IPS-18a (cell line): ENCODE results near the gene ZNF627.
"Not testable (repeated sequence)": the region's sequence is repeated elsewhere in the genome, so short reads cannot be mapped to it uniquely, and the experiment has no call there.

Source experiments
- H3K27ac ChIP-seq: one replicate; pipeline ENCODE4 v1.5.1; 2013; ENCODE audit warnings: low read length
- H3K27me3 ChIP-seq: one replicate; pipeline ENCODE4 v1.6.1; 2013; ENCODE audit warnings: mild to moderate bottlenecking, low read length; ENCODE audit not compliant: control insufficient read depth, insufficient read depth
- H3K36me3 ChIP-seq: one replicate; pipeline ENCODE4 v1.6.1; 2013; ENCODE audit warnings: low read depth, low read length; ENCODE audit not compliant: control insufficient read depth
- H3K4me1 ChIP-seq: one replicate; pipeline ENCODE4 v1.6.1; 2013; ENCODE audit warnings: low read depth, low read length; ENCODE audit not compliant: control insufficient read depth
- H3K4me3 ChIP-seq: one replicate; pipeline ENCODE4 v1.5.1; 2013; ENCODE audit warnings: low read length
- H3K9ac ChIP-seq: one replicate; pipeline ENCODE4 v1.6.1; 2013; ENCODE audit warnings: mild to moderate bottlenecking, low read length, moderate library complexity
- H3K9me3 ChIP-seq: one replicate; pipeline ENCODE4 v1.6.1; 2013; ENCODE audit warnings: low read depth, low read length; ENCODE audit not compliant: control insufficient read depth

The ZNF627 gene

DNA sequence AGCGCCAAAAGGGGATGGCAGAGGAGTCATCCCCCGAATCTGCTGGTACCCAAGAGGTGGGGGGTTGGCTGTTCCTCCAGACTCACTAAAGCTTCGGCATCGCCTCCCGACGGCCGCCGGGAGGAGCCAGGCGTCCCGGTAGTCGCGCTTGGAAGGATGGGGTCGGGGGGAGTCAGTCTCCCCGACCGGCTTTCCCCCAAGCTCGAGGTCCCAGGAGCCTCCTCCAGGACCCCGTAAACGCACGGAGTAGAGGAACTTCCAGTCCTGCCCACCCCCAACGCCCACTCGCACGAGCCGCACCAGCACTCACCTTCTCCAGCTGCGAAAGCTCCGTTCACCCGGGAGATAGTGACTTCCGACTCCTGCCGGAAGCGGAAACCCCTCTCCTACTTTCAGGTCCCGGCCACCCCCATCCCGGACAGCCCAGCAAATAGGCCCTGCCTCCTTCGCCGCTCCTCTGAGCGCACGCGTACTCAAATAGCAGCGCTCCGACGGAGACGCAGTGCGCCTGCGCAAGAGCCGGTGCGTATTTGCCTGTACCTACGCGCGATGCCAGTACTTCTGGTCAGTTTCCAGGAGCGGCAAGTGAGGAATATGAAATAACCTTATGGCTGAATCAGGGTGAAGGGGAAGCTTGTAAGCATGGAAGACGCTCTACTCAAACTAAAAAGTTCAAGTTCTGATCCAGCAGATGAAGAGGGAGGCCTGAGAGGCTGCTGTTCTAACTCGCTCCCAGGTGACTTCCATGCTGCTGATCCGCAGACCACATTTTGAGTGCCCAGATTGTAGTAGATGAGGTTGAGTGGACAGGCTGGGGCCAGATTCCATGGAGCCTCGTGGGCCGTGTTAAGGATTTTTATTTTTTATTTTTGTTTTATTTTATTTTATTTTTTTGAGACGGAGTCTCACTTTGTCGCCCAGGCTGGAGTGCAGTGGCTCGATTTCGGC, 38.1 kb upstream of the ZNF627 start, which contains the start of gene ELOF1:
TSS of gene ELOF1 (minus strand) at position 350 of the 948 bp plus-strand sequence. CDS start 4,883 bp downstream, outside the sequence.
- H3K4me1 ChIP-seq: no peaks in the 10 kb centered on the region
- H3K4me3 ChIP-seq: peak within 1 kb of the TSS; percentile 93
- H3K27me3 ChIP-seq: no peaks in the 10 kb centered on the region
- H3K9ac ChIP-seq: peak within 1 kb of the TSS; percentile 60
- peaks cover 4% of the 10 kb centered on the region for H3K36me3 ChIP-seq
- H3K9me3 ChIP-seq: no peaks in the 10 kb centered on the region
- H3K27ac ChIP-seq: peak within 1 kb of the TSS; percentile 70

GRCh38 chr19:11560404-11561051, 36.8 kb upstream of the ZNF627 start:
- Histone ChIP-seq H3K36me3 (no peaks in the 10 kb centered on the region), H3K4me1 (no peaks in the 10 kb centered on the region), H3K4me3 (no peak overlapping the region), H3K9me3 (no peaks in the 10 kb centered on the region), H3K9ac (no peak overlapping the region), H3K27me3 (no peaks in the 10 kb centered on the region), H3K27ac (no peak overlapping the region)

- Histone ChIP-seq H3K9ac (no peak overlapping the region), H3K9me3 (no peaks in the 10 kb centered on the region), H3K27ac (no peak overlapping the region), H3K27me3 (no peaks in the 10 kb centered on the region), H3K36me3 (no peaks in the 10 kb centered on the region), H3K4me1 (no peaks in the 10 kb centered on the region), H3K4me3 (no peak overlapping the region)
Measured at GRCh38 chr19:11563532-11563931, 33.8 kb upstream of the ZNF627 start.

GRCh38 chr19:11564082-11564807, 33.0 kb upstream of the ZNF627 start:
- H3K4me1 ChIP-seq: not testable (repeated sequence)

GRCh38 chr19:11565649-11565980, 31.7 kb upstream of the ZNF627 start:
- not testable (repeated sequence) for H3K9ac ChIP-seq, H3K27ac ChIP-seq, H3K9me3 ChIP-seq, H3K27me3 ChIP-seq, H3K4me1 ChIP-seq, H3K36me3 ChIP-seq, H3K4me3 ChIP-seq

More at GRCh38 chr19:11564082-11564807, 33.0 kb upstream of the ZNF627 start:
- H3K9me3 ChIP-seq, H3K4me3 ChIP-seq, H3K27me3 ChIP-seq, H3K36me3 ChIP-seq, H3K9ac ChIP-seq, H3K27ac ChIP-seq: not testable (repeated sequence)

DNA sequence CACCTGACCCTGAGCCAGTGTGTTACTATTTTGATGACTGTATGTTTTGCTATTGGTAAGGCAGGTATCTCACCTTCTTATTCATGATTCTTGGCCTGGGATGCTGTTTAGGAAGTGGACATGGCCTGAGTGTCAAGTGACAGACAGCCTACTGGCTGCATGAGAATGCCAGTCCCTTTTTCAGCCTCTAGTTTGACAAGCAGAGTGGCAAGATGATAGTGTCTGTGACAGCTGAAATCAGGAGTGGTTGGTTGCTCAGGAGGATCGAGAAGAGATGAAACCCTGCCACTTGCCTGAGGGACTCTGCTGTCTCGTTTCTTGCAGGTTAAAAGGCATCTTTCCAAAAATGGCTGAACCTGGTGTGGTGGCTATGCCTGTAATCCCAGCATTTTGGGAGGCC, 31.1 kb upstream of the ZNF627 start:
- Histone ChIP-seq H3K9ac (no peak overlapping the region), H3K9me3 (no peaks in the 10 kb centered on the region), H3K36me3 (no peaks in the 10 kb centered on the region), H3K4me3 (no peak overlapping the region), H3K27ac (no peak overlapping the region), H3K27me3 (no peaks in the 10 kb centered on the region), H3K4me1 (no peaks in the 10 kb centered on the region)

DNA sequence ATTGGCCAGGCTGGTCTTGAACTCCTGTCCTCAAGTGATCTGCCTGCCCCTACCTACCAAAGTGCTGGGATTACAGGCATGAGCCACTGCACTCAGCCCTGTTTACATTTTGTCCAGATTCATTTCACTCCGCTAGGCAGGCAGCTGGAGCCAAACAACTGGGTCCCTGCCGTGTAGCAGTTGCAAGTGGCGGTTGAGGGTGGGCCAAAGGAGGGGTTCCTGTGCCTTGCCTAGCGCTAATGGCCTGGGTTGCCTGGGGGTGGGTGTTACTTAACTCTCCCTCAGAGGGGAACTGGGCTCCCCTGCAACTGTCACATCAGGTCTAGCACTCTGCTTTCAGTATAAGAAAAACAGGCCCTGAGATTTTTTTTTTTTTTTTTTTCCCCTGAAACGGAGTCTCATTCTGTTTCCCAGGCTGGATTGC, 27.2 kb upstream of the ZNF627 start:
- Histone ChIP-seq H3K4me1 (no peaks in the 10 kb centered on the region), H3K9ac (no peak overlapping the region), H3K27me3 (no peaks in the 10 kb centered on the region), H3K9me3 (no peaks in the 10 kb centered on the region), H3K4me3 (no peak overlapping the region), H3K27ac (no peak overlapping the region), H3K36me3 (no peaks in the 10 kb centered on the region)

- H3K36me3 ChIP-seq, H3K9me3 ChIP-seq, H3K4me3 ChIP-seq, H3K27me3 ChIP-seq, H3K4me1 ChIP-seq, H3K9ac ChIP-seq, H3K27ac ChIP-seq: not testable (repeated sequence)
Measured at GRCh38 chr19:11573354-11573753, 23.9 kb upstream of the ZNF627 start.

DNA sequence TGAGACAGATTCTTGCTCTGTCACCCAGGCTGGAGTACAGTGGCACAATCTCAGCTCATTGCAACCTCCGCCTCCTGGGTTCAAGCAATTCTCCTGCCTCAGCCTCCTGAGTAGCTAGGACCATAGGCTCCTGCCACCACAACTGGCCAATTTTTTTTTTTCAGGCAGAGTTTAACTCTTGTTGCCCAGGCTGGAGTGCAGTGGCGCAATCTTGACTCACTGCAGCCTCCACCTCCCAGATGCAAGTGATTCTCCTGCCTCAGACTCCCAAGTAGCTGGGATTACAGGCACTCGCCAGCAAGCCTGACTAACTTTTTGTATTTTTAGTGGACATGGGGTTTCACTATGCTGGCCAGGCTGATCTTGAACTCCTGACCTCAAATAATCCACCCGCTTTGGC, 23.5 kb upstream of the ZNF627 start:
- H3K9me3 ChIP-seq, H3K27me3 ChIP-seq, H3K27ac ChIP-seq, H3K4me1 ChIP-seq, H3K36me3 ChIP-seq, H3K4me3 ChIP-seq, H3K9ac ChIP-seq: not testable (repeated sequence)

- H3K9me3 ChIP-seq: no peaks in the 10 kb centered on the region
- no peak overlapping the region for H3K4me3 ChIP-seq
- H3K27ac ChIP-seq: no peak overlapping the region
- no peaks in the 10 kb centered on the region for H3K27me3 ChIP-seq
- no peaks in the 10 kb centered on the region for H3K36me3 ChIP-seq
- H3K9ac ChIP-seq: no peak overlapping the region
- H3K4me1 ChIP-seq: no peaks in the 10 kb centered on the region
Measured at GRCh38 chr19:11574689-11575088, 22.6 kb upstream of the ZNF627 start.

DNA sequence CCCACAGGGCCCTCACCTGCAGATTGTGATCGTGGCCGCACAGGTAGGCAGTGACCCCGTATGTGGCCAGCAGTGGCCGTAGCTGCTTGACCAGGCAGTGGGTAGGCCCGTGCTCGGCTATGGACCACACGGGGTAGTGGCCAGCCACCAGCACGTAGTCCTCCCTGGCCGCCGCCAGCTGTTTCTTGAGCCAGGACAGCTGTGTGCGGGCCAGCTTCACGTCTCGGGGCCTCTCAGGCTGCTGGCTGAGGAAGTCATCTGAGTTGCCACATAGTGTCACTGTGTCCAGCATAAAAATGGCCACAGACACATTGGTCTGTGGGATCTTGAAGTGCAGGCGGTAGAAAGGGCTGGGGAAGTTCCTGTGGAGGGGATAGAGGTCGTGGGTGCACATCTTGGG, 21.1 kb upstream of the ZNF627 start:
- Histone ChIP-seq H3K4me3 (no peak overlapping the region), H3K27ac (no peak overlapping the region), H3K27me3 (no peaks in the 10 kb centered on the region), H3K36me3 (no peaks in the 10 kb centered on the region), H3K9me3 (no peaks in the 10 kb centered on the region), H3K4me1 (no peaks in the 10 kb centered on the region), H3K9ac (no peak overlapping the region)
